Smooth muscle cell (in vitro differentiated cells): ENCODE results near the gene LIX1L. TPM values are rescaled to one million over a fixed set of nuclear protein-coding genes. Genes with fewer than 3 reads are reported as not detected.
A peak's percentile ranks its signal among the peaks of the same experiment; 100 is the strongest.

Experiments used
- DNase-seq: peaks from one replicate; lab custom pipeline; 2025; ENCODE audit not compliant: unreplicated experiment; lab: John Stamatoyannopoulos, UW
- H2AFZ ChIP-seq: fragments of 200-600 bp; sonication (generic); 2 replicates; pipeline ENCODE4 v1.6.0; 2016; ENCODE audit warnings: antibody characterized with exemption, low read depth, mild to moderate bottlenecking
- H3F3A ChIP-seq: fragments of 200-600 bp; sonication (generic); 2 replicates; pipeline ENCODE4 v1.6.0; 2017; ENCODE audit warnings: antibody characterized with exemption, low read depth
- H3K27ac ChIP-seq: fragments of 200-600 bp; sonication (generic); 2 replicates; pipeline ENCODE4 v1.5.1; 2016; ENCODE audit warnings: low read depth, mild to moderate bottlenecking
- H3K27me3 ChIP-seq: fragments of 200-600 bp; sonication (generic); 2 replicates; pipeline ENCODE4 v1.6.1; 2016; ENCODE audit warnings: low read depth, mild to moderate bottlenecking
- H3K36me3 ChIP-seq: fragments of 200-600 bp; sonication (generic); 2 replicates; pipeline ENCODE4 v1.5.1; 2016; ENCODE audit warnings: low read depth
- H3K4me1 ChIP-seq: fragments of 200-600 bp; sonication (generic); 2 replicates; pipeline ENCODE4 v1.5.1; 2016; ENCODE audit warnings: low read depth
- H3K4me2 ChIP-seq: fragments of 200-600 bp; sonication (generic); 2 replicates; pipeline ENCODE4 v1.6.0; 2016; ENCODE audit warnings: mild to moderate bottlenecking
- H3K4me3 ChIP-seq: fragments of 200-600 bp; sonication (generic); 2 replicates; pipeline ENCODE4 v1.5.1; 2016; ENCODE audit warnings: mild to moderate bottlenecking
- H3K79me2 ChIP-seq: fragments of 200-600 bp; sonication (generic); 2 replicates; pipeline ENCODE4 v1.6.0; 2016; ENCODE audit warnings: low read depth, mild to moderate bottlenecking
- H3K9ac ChIP-seq: fragments of 200-600 bp; sonication (generic); 2 replicates; pipeline ENCODE4 v1.6.0; 2016; ENCODE audit warnings: low read depth
- H3K9me3 ChIP-seq: fragments of 200-600 bp; sonication (generic); replicated peaks from 2 replicates; pipeline ENCODE4 v1.5.1; 2016; ENCODE audit warnings: low read depth
- H4K20me1 ChIP-seq: fragments of 200-600 bp; sonication (generic); 2 replicates; pipeline ENCODE4 v1.6.0; 2016; ENCODE audit warnings: low read depth
- CTCF ChIP-seq: fragments of 200-600 bp; sonication (generic); IDR thresholded peaks from 2 replicates; pipeline ENCODE4 v1.5.1; 2017; ENCODE audit warnings: borderline replicate concordance, mild to moderate bottlenecking, antibody characterized with exemption; ENCODE audit not compliant: insufficient read depth, poor library complexity, severe bottlenecking
- WGBS: methylation state at CpG from one replicate; pipeline ENCODE4 v1.1.7; 2016; ENCODE audit warnings: low lambda C conversion rate; 5-methylcytosine and 5-hydroxymethylcytosine counted together
- polyA plus RNA-seq: library from polyadenylated mRNA; unstranded; fragments of >200 nt; fragmentation: Nextera tagmentation; extraction: Ambion mirVana; gene quantifications from 2 replicates; pipeline ENCODE4 v1.2.1, GENCODE V29; 2016
- total RNA-seq: library from RNA; depleted of rRNA; stranded (reverse); fragments of >200 nt; gene quantifications from 2 replicates; pipeline ENCODE4 v1.2.3, GENCODE V29; 2014

The LIX1L gene
- total and polyA plus RNA-seq, 2 experiments from 2014 or later, result 31.1 to 32.7 TPM

GRCh38 chr1:145985129-145985501 is 27.3 kb upstream of the LIX1L start:
- Histone ChIP-seq H3K4me2 (peak overlapping the region; percentile 46), H3K27me3 (no peaks in the 10 kb centered on the region), H3K4me3 (no peak overlapping the region), H3K9ac (peak overlapping the region; percentile 39), H3K27ac (peak overlapping the region; percentile 86), H3K4me1 (peaks cover 16% of the 10 kb centered on the region), H3K9me3 (no peaks in the 10 kb centered on the region), H3K79me2 (no peaks in the 10 kb centered on the region), H2AFZ (no peak overlapping the region), H3F3A (peaks cover 12% of the 10 kb centered on the region), H4K20me1 (no peaks in the 10 kb centered on the region), H3K36me3 (no peaks in the 10 kb centered on the region)
- 67% methylated on average over 2 of the region's 2 CpGs for WGBS
- TF ChIP-seq CTCF, result no peak
- DNase-seq, result no peak

- H3F3A ChIP-seq, result peaks cover 14% of the 10 kb centered on the region
- H4K20me1 ChIP-seq, result no peaks in the 10 kb centered on the region
- no peak overlapping the region for H3K9ac ChIP-seq
- H3K27me3 ChIP-seq, result no peaks in the 10 kb centered on the region
- H3K4me3 ChIP-seq, result no peak overlapping the region
- H3K27ac ChIP-seq, result peak overlapping the region; percentile 86
- no peak for TF ChIP-seq CTCF
- no peaks in the 10 kb centered on the region for H3K9me3 ChIP-seq
- H2AFZ ChIP-seq, result no peak overlapping the region
- no peak for DNase-seq
- peaks cover 20% of the 10 kb centered on the region for H3K4me1 ChIP-seq
- peak overlapping the region; percentile 46 for H3K4me2 ChIP-seq
- H3K36me3 ChIP-seq, result no peaks in the 10 kb centered on the region
- no peaks in the 10 kb centered on the region for H3K79me2 ChIP-seq
- 88% methylated on average over 12 of the region's 12 CpGs for WGBS
Observed at GRCh38 chr1:145983960-145984830, 26.4 kb upstream of the LIX1L start.

GRCh38 chr1:145983206-145983675 is 25.4 kb upstream of the LIX1L start:
- no peak for TF ChIP-seq CTCF
- Histone ChIP-seq H3K4me1 (peaks cover 30% of the 10 kb centered on the region), H3K79me2 (no peaks in the 10 kb centered on the region), H3K4me2 (no peak overlapping the region), H3K9me3 (no peaks in the 10 kb centered on the region), H4K20me1 (no peaks in the 10 kb centered on the region), H2AFZ (no peak overlapping the region), H3K36me3 (no peaks in the 10 kb centered on the region), H3K9ac (no peak overlapping the region), H3F3A (peaks cover 17% of the 10 kb centered on the region), H3K27me3 (no peaks in the 10 kb centered on the region), H3K4me3 (no peak overlapping the region), H3K27ac (no peak overlapping the region)
- WGBS, result 100% methylated on average over 1 of the region's 1 CpG
- DNase-seq, result no peak
